Lower leg skin (tissue), 4 donors: ENCODE measurements around the gene PRKAG1. TPM values are rescaled to one million over a fixed set of nuclear protein-coding genes. Genes with fewer than 3 reads are reported as not detected.
A peak's percentile ranks its signal among the peaks of the same experiment; 100 is the strongest.

ENCODE experiments used
- DNase-seq, 2 donors: peaks; one replicate each; pipeline ENCODE4 v3.0.0-alpha.2; 2019; ENCODE audit warnings: low spot score in 2 of 2
- H3K4me3 ChIP-seq: fragments of 200-600 bp; sonication (generic); 2 replicates; pipeline ENCODE4 v1.5.1; 2017; ENCODE audit warnings: mild to moderate bottlenecking, low read depth; ENCODE audit not compliant: poor library complexity, severe bottlenecking
- POLR2A ChIP-seq, 2 donors: fragments of 450-650 bp; IDR thresholded peaks; one replicate each; pipeline ENCODE4 v1.6.1; 2016 to 2017; ENCODE audit warnings: antibody characterized with exemption in 2 of 2, mild to moderate bottlenecking in 1 of 2, moderate library complexity in 1 of 2
- WGBS, 2 donors: methylation state at CpG; one replicate each; pipeline ENCODE4 v1.1.5; 2018; 5-methylcytosine and 5-hydroxymethylcytosine counted together
- intact Hi-C: fragments of 100-400 bp; cut with DNase I; formaldehyde crosslinking; loops from one replicate; pipeline ENCODE4 v1.15.0; 2023; ENCODE audit warnings: low total_unique reads
- total RNA-seq, 4 donors: library from RNA; depleted of rRNA; stranded (reverse); fragments of >200 nt; gene quantifications; one replicate each; pipeline ENCODE4 v1.1.0, GENCODE V29; 2016
- TF ChIP-seq, protein P1 (sequence below), 3 donors: fragments of 450-650 bp; IDR thresholded peaks; one replicate each; pipeline ENCODE4 v1.5.1; 2016; ENCODE audit warnings: antibody characterized with exemption in 3 of 3, mild to moderate bottlenecking in 3 of 3, moderate library complexity in 2 of 3

Gene PRKAG1
- total RNA-seq, 4 donors from 2014 or later = 30.3 to 57.8 (median 49.2) TPM

DNA sequence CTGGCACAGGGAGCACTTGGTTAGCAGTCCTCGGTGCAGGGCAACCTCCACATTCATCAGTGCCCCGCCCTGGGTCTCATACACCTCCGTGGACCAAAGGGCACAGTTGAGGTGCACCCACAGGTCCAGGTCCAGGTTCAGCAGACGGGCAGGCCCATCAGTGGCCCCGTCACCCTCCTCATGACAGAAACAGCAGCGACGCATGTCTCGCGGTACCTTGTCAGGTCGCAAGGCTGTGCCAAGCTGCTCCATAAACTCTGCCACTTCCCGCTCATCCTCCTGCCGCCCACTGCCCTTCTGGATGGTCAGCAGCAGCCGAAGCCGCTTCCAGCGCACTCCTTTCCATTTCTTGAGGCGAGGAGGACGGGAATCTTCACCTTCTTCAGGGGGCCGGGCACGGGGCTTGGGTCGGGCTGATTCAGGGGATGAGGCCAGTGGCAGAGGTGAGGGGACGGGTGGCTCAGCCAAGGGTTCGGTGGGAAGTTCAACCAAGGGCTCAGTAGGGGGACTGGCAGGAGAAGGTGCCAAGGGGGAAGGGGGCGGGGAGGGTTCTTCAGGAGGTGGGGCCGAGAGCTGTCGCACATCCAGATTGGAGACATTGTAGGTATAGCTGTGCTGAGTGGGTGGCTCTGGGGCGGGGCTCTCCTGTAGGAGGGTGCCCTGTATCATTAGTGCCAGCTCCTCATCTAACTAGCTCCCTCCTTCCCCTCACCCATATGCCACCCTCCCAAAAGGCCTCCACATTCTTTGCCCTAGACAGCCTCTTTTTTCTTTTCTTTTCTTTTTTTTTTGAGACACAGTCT lies 8.3 kb upstream of the PRKAG1 start:
- no peak overlapping the region for H3K4me3 ChIP-seq
- peak in 1 of 2 donors; percentile 81 for DNase-seq
- 93 to 96% methylated on average over 26 of the region's 26 CpGs for WGBS, 2 donors
- TF ChIP-seq, protein P1, sequence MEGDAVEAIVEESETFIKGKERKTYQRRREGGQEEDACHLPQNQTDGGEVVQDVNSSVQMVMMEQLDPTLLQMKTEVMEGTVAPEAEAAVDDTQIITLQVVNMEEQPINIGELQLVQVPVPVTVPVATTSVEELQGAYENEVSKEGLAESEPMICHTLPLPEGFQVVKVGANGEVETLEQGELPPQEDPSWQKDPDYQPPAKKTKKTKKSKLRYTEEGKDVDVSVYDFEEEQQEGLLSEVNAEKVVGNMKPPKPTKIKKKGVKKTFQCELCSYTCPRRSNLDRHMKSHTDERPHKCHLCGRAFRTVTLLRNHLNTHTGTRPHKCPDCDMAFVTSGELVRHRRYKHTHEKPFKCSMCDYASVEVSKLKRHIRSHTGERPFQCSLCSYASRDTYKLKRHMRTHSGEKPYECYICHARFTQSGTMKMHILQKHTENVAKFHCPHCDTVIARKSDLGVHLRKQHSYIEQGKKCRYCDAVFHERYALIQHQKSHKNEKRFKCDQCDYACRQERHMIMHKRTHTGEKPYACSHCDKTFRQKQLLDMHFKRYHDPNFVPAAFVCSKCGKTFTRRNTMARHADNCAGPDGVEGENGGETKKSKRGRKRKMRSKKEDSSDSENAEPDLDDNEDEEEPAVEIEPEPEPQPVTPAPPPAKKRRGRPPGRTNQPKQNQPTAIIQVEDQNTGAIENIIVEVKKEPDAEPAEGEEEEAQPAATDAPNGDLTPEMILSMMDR (IDR thresholded peaks at IDR 0.05) = no peak
- TF ChIP-seq POLR2A (IDR thresholded peaks at IDR 0.05) = no peak
- intact Hi-C loops = no loop called here

DNA sequence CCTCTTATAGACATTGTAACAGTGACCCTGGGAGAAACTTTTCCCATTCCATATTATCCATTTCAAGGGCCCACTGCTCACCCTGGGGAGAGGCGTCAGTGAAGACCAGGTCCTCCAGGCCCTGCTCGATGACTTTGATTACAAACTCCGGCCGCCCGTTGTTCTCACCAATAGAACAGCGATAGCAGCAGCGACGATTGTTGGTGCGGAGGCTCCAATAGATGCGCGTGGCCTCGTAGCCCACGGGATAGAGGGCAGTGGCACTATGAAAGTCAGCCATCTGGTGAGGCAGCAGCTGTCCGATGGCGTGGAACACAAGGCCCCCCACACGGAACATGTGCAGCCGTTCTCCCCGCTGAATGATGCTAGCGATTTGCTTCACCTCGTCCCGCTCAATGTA lies 7.5 kb upstream of the PRKAG1 start:
- no peak for TF ChIP-seq POLR2A (IDR thresholded peaks at IDR 0.05)
- TF ChIP-seq, protein P1 (IDR thresholded peaks at IDR 0.05) = no peak
- 94% methylated on average over 21 of the region's 21 CpGs for WGBS, 2 donors
- no peak overlapping the region for H3K4me3 ChIP-seq
- peak in 1 of 2 donors; percentile 76 for DNase-seq
- intact Hi-C loops = no loop called here

DNA sequence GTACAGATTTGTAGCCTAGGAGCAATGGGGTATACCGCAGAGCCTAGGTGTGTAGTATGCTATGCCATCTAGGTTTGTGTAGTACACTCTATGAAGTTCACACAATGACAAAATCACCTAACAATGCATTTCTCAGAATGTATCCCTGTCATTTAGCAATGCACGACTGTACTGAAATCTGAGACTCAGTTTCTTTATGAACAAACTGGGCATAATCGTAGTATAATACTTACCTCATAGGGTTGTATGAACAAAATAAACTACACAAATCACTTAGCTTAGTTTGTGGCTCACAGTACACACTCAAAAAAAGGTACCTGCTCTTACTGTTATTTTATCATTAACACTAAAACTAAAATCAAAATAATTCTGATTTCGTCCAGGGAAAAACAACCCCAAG lies 6.9 kb upstream of the PRKAG1 start:
- intact Hi-C loops = no loop called here
- WGBS, 2 donors = 88 to 92% methylated on average over 4 of the region's 4 CpGs
- no peak for TF ChIP-seq POLR2A (IDR thresholded peaks at IDR 0.05)
- TF ChIP-seq, protein P1 (IDR thresholded peaks at IDR 0.05) = no peak
- H3K4me3 ChIP-seq = no peak overlapping the region
- no peak for DNase-seq

DNA sequence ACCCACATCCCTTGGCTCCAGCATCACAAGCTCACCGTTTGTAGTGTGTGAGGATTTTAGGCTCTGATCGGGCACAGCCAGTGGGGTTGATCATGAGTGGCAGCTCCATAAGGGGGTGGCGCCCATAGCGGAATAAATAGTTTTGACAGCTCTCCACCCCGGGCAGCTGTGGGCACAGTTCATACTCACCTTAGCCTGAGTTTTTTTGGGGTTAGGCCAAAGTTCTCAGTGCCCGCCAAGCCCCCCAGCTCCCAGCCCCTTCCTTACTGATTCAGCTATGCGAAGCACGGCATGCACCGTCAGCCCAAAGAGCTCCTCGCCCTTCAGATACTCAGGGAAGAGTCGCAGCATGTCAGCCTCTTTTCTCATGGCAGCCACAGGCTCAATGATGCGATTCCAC lies 6.0 kb upstream of the PRKAG1 start:
- H3K4me3 ChIP-seq = no peak overlapping the region
- intact Hi-C loops = no loop called here
- 88 to 89% methylated on average over 12 of the region's 12 CpGs for WGBS, 2 donors
- TF ChIP-seq, protein P1 (IDR thresholded peaks at IDR 0.05) = no peak
- TF ChIP-seq POLR2A (IDR thresholded peaks at IDR 0.05) = no peak
- DNase-seq = no peak

DNA sequence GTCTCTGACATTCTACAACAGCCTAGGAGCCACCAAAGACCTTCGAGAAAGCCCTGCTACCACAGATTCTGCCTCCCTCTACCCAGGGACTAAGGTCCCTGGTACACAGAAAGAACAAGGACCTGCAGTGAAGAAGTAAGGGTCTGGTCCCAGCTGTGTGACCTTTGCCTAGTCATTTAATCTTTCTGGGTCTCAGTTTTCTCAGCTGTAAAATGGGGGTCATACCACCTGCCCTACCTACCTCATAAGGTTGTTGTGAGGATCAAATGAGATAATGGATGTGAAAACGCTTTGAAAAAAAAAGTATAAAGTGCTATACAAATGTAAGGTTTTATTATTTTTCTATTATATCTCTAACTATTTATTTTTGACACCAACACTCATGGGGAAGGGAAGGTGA lies 5.2 kb upstream of the PRKAG1 start:
- no peak overlapping the region for H3K4me3 ChIP-seq
- intact Hi-C loops = no loop called here
- TF ChIP-seq POLR2A (IDR thresholded peaks at IDR 0.05) = no peak
- TF ChIP-seq, protein P1 (IDR thresholded peaks at IDR 0.05) = no peak
- WGBS, 2 donors = 95 to 96% methylated on average over 2 of the region's 2 CpGs
- no peak for DNase-seq
